Fibroblast of mammary gland (primary cell): ENCODE data around the gene C19orf12.
A peak's percentile ranks its signal among the peaks of the same experiment; 100 is the strongest.

Source experiments
- DNase-seq: peaks from one replicate; pipeline ENCODE4 v3.0.0-alpha.2; 2010; ENCODE audit warnings: low read depth
- H3K4me3 ChIP-seq: 2 replicates; pipeline ENCODE4 v1.5.1; 2011; ENCODE audit warnings: low read depth, mild to moderate bottlenecking, low read length, moderate library complexity; ENCODE audit not compliant: control insufficient read depth
- CTCF ChIP-seq: conservative IDR thresholded peaks from 2 replicates; pipeline ENCODE4 v1.5.1; 2011; ENCODE audit warnings: low read depth, low read length, inconsistent platforms; ENCODE audit not compliant: control insufficient read depth, insufficient read depth

C19orf12 gene

GRCh38 chr19:29667387-29667783 lies 47.7 kb downstream of the C19orf12 start:
- no peak for TF ChIP-seq CTCF
- H3K4me3 ChIP-seq = peak overlapping the region; percentile 80
- no peak for DNase-seq

- DNase-seq = peak; percentile 76
- TF ChIP-seq CTCF = no peak
- peak overlapping the region; percentile 80 for H3K4me3 ChIP-seq
Observed at GRCh38 chr19:29666578-29667386, 48.3 kb downstream of the C19orf12 start.

- peak; percentile 85 for DNase-seq
- no peak for TF ChIP-seq CTCF
Observed at GRCh38 chr19:29665826-29666577, 49.1 kb downstream of the C19orf12 start.

GRCh38 chr19:29665215-29665825 lies 49.7 kb downstream of the C19orf12 start, which contains the start of gene PLEKHF1:
PLEKHF1 (plus strand) TSS chr19:29665461; CDS start chr19:29673840, 8,379 bp downstream.
- H3K4me3 ChIP-seq = peak within 1 kb of the TSS; percentile 80
- TF ChIP-seq CTCF = no peak
- peak; percentile 68 for DNase-seq

More at GRCh38 chr19:29665826-29666577, 49.1 kb downstream of the C19orf12 start:
- H3K4me3 ChIP-seq = peak overlapping the region; percentile 80

GRCh38 chr19:29664753-29665214 lies 50.3 kb downstream of the C19orf12 start:
- no peak for DNase-seq
- TF ChIP-seq CTCF = no peak
- H3K4me3 ChIP-seq = peak overlapping the region; percentile 34

GRCh38 chr19:29663861-29664752 lies 51.0 kb downstream of the C19orf12 start:
- no peak for TF ChIP-seq CTCF
- H3K4me3 ChIP-seq = no peak overlapping the region
- DNase-seq = no peak
